ENCODE measurements around the gene FAM50A.
A peak's percentile ranks its signal among the peaks of the same experiment; 100 is the strongest.
"Not testable (repeated sequence)": the region's sequence is repeated elsewhere in the genome, so short reads cannot be mapped to it uniquely, and the experiment has no call there.

FAM50A gene

DNA sequence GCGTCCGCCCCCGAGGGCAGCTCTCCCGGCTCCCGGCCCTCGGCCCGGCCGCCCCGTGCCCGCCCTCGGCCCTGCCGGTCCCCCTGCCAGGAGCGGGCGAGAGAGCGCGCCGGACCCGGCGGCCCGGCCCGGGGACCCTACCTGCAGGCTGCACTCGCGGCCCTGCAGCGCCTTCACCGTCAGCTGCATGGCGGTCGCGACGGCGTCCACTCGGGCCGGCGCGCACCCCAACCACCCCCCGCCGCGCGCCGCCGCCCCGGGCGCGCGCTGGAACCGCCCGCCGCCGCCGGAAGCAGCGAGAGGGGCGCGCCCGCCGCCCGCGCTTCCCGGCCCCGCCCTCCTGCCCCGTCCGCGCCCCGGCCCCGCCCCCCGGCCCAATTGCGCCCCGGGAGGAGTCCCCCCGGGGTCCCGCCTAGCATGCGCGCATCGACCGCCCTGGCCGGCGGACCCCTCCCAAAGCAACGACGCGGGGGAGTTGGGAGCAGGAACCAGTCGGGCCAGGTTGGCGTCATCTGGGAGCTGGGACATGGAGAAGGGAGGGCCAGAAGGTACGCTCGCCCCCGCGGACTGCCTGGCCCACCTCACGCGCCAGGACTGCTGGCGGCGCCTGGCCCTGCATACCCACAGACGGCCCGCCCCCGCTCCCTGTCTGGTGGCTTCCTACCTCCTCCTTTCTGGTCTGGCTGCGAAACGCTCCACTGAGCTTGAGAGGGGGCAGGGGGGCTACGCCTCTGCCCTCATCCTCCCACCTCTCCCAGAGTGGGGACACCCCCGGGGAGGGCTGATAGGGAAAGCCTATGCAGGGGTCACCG is 42.7 kb downstream of the FAM50A start, which contains the start of gene UBL4A:
UBL4A (minus strand) TSS at position 220 of the 812 bp plus-strand sequence; CDS start at position 189, 31 bp downstream.
- peak; percentile 62 for DNase-seq

- DNase-seq = no peak
Measured at GRCh38 chrX:154487518-154488290, 43.8 kb downstream of the FAM50A start.

DNA sequence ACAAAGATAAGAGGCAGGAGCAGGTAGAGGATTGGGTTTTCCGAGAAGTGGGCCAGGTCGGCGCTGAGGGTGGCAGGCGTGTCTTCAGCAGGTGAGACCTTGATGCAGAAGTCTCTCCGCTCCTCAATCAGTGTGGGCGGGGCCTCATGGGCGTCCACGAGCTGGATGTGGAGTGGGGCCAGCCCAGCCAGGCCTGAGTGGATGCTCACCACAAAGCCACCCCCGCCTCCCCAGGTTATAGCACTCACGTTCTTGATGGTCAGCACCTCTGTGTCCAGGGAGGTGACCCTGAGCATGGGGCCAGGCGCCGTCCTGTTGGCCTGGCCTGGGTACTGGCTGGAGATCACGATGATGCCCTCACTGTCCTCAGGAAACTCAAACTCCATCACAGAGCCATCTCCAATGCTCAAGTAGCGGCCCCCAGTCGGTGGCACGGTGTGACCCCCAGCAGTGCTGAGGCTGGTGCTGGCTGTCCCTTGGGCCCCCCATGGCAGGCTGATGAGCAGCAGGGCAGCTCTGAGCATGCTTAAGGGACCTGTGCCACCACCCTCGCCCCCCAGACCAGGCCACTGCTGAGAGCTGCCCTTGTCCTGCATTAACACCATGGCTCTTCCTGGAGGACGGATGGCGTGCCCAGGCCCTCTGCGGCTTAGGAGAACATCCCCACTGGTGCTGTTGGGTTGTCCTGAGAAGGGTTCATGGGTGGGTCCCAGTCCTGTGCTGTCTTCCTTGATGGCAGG is 44.6 kb downstream of the FAM50A start:
- DNase-seq = no peak

DNA sequence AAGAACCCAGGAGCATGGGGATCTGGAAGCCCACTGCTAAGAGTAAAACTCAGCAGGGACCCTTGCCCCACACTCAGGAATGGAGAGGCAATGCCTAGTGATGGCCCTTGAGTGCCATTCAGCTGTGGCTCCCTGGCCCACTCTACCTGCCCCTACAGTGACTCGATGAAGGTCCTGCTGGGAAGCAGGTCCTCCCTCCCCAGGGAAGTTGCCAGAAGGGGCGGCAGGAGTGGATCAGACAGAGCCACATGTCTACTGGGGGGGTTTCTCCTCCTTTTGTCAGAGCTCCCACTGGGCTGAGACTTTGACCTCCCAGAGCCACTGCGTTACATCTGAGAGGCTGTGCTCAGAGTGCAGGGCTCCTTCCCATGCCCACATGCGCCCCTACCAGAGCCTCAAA is 45.2 kb downstream of the FAM50A start:
- DNase-seq = no peak

DNA sequence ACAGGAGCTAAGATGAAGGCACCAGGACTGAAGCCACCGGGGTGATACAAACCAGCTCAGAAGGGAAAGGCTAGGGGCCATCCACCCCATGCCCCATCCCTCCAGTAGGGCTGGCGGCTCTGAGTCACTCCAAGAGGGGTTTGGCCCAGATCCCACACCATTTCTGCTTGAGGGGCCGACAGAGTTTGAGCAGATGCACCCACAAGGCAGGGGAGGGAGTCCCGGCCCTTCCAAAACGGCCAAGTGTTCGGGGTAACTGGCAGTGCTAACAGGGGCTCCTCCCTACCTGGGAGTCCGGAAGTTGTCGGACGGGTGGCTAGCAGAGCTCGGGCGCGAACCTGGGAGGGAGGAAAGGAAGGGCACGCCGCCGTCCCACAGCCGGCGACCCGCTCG is 46.1 kb downstream of the FAM50A start:
- no peak for DNase-seq

GRCh38 chrX:154490414-154491083 is 46.6 kb downstream of the FAM50A start, which contains the start of gene SLC10A3:
TSS of gene SLC10A3 (minus strand) at chrX:154490629. CDS start at chrX:154488940, 1,689 bp downstream.
- DNase-seq = peak; percentile 94

DNA sequence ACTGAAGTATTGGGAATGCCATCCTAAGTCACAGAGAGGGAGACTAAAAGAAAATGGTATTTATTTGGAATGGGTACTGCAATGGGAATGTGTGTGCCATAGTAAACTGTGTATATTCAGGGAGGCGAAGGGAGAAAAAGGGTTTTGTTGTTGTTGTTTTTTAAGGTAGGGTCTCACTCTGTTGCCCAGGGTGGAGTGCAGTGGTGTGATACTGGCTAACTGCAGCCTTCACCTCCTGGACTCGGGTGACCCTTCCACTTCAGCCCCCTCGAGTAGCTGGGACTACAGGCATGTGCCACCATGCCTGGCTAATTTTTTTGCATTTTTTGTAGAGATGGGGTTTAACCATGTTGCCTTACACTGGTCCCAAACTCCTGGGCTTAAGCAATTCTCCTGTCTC is 50.8 kb downstream of the FAM50A start:
- DNase-seq = no peak

DNA sequence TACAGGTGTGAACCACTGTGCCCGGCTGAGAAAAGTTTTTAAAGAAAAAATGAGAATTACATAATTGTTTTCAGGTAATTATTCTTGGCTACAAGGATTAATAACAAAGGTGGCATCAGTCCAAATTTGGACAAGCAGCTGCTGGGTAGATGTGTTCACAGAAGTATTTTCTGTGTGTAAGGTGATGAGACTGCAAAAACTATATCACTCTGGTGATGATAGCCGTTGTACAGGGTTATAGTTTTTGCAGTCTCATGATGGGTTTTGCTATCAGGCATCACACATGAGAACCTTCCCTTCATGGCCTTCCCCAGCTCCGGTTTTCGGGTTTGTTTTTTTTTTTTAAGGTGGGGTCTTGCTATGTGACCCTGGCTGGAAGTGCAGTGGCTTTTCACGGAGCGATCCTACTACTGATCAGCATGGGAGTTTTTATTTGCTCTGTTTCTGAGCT is 51.6 kb downstream of the FAM50A start:
- DNase-seq = no peak

- not testable (repeated sequence) for DNase-seq
Measured at GRCh38 chrX:154496591-154497137, 52.7 kb downstream of the FAM50A start.

All from NCI-H1436 (cell line).